AG04450 (cell line): Measurements from ENCODE around the gene ACAN. TPM values are rescaled to one million over a fixed set of nuclear protein-coding genes. Genes with fewer than 3 reads are reported as not detected.

Source experiments
- CTCF ChIA-PET: fragments of 300-600, 350-600 bp; formaldehyde crosslinking; extraction: SDS; loops from one replicate; lab custom pipeline; 2022; ENCODE audit warnings: antibody characterized with exemption, inconsistent platforms; lab: Charles Lee
- POLR2A ChIA-PET: fragments of 350-600 bp; formaldehyde crosslinking; extraction: SDS; loops from one replicate; lab custom pipeline; 2021; ENCODE audit warnings: antibody characterized with exemption, inconsistent platforms; lab: Yijun Ruan, JAX
- DNase-seq: peaks from one replicate; pipeline ENCODE4 v3.0.0-alpha.2; 2011; ENCODE audit warnings: low read depth, low spot score
- H3K27ac ChIP-seq: one replicate; pipeline ENCODE4 v1.5.1; 2012; ENCODE audit warnings: low read depth, low read length, control low read depth
- H3K27me3 ChIP-seq: one replicate; pipeline ENCODE4 v1.6.0; 2012; ENCODE audit warnings: low read length; ENCODE audit not compliant: control insufficient read depth, insufficient read depth
- H3K4me3 ChIP-seq: 2 replicates; pipeline ENCODE4 v1.5.1; 2011; ENCODE audit warnings: mild to moderate bottlenecking, low read depth, low read length, control low read depth
- H3K9me3 ChIP-seq: 2 replicates; pipeline ENCODE4 v1.5.1; 2012; ENCODE audit warnings: low read length; ENCODE audit not compliant: control insufficient read depth, insufficient read depth
- CTCF ChIP-seq: IDR thresholded peaks from 2 replicates; pipeline ENCODE4 v1.5.1; 2011; ENCODE audit warnings: low read depth, low read length, control low read depth, inconsistent platforms
- polyA plus RNA-seq: library from polyadenylated mRNA; depleted of rRNA; stranded (reverse); fragments of >200 nt; gene quantifications from 2 replicates; pipeline ENCODE4 v1.2.3, GENCODE V29; 2011

The ACAN gene
- polyA plus RNA-seq, 1 experiment, result 0.20 TPM

DNA sequence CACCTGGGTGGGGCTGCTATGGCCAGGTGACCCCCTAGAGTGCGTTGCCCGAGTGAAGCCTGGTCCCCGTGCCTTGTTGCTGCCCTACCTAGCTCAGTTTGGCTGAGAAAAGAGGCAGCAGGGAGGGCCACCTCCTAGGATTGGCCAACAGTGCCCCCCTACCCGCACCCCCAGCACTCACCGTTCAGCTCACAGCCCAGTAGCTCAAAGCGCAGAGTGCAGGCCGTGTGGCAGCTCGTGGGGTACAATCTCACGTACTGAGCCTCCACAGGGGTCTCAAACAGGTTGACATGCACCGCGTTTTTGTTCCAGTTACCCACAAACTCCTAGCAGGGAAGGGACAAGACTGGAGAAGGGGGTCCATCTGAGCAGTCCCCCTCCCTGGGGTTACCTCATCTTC is 102.3 kb downstream of the ACAN start:
- no peaks in the 10 kb centered on the region for H3K9me3 ChIP-seq
- no peak overlapping the region for H3K27ac ChIP-seq
- no peak overlapping the region for H3K4me3 ChIP-seq
- ChIA-PET CTCF (interaction anchor here (0.7 to 5.0 kb wide), 39 partner anchors 10 to 281 kb away, joined by 3 to 85 read pairs (median 7); partner anchors contain the start of genes ABHD2 and HAPLN3), POLR2A (interaction anchor here (0.9 to 1.5 kb wide), 4 partner anchors 13 to 127 kb away, joined by 3 to 4 read pairs (median 4); no protein-coding TSS in a partner anchor)
- TF ChIP-seq CTCF, result no peak
- no peak for DNase-seq
- no peaks in the 10 kb centered on the region for H3K27me3 ChIP-seq

DNA sequence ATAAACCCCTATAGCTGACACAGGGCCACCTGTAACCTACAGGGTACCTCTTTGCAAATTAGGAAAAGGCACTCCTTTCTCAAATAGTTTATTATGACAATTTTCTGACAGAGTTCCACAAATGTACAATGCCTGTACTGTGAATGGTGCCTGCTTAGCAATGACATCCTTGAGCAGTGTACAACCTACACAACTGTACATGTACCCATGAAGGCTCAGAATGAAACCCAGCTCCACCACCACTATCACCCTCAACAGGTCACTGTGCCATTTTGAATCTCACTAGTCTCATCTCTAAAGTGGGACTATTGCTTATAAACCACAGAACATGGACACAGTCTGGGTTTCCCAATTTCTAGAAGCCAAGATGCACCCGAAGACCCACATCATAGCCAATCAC is 102.9 kb downstream of the ACAN start:
- ChIA-PET CTCF (interaction anchor here (1.6 to 5.0 kb wide), 9 partner anchors 25 to 282 kb away, joined by 7 to 85 read pairs (median 12); no protein-coding TSS in a partner anchor), POLR2A (interaction anchor here (0.9 to 1.5 kb wide), 2 partner anchors 96 to 126 kb away, joined by 3 to 4 read pairs; no protein-coding TSS in a partner anchor)
- no peaks in the 10 kb centered on the region for H3K9me3 ChIP-seq
- H3K27me3 ChIP-seq, result no peaks in the 10 kb centered on the region
- no peak overlapping the region for H3K27ac ChIP-seq
- DNase-seq, result no peak
- TF ChIP-seq CTCF, result no peak
- H3K4me3 ChIP-seq, result no peak overlapping the region

GRCh38 chr15:88906551-88906950 is 103.3 kb downstream of the ACAN start:
- peak overlapping the region; percentile 21 for H3K27ac ChIP-seq
- H3K9me3 ChIP-seq, result no peaks in the 10 kb centered on the region
- POLR2A ChIA-PET, result no interaction called here
- CTCF ChIA-PET, result interaction anchor here (3.7 to 5.0 kb wide), 3 partner anchors 97 to 270 kb away, joined by 58 to 85 read pairs (median 74); no protein-coding TSS in a partner anchor
- no peak for TF ChIP-seq CTCF
- DNase-seq, result no peak
- no peaks in the 10 kb centered on the region for H3K27me3 ChIP-seq
- H3K4me3 ChIP-seq, result no peak overlapping the region

DNA sequence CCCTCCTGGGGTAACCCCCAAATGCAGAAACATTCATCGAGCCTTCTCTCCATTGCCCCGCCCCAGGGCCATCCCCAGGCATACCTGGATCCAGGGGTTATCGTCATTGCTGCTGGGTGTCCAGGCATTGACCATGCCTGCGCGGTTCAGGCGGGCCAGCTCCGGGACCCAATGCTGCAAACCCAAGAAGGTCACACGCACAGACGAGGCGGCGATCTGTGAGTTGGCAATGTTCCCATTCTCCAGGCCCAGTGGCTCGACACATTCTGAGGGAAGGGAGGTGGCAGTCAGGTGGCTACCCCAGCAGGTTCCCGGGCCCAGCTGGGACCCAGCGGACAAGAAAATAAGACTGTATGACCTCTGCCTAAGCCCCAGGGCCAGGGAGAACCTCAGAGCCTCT is 103.9 kb downstream of the ACAN start:
- no peak overlapping the region for H3K4me3 ChIP-seq
- TF ChIP-seq CTCF, result no peak
- no peak overlapping the region for H3K27ac ChIP-seq
- CTCF ChIA-PET, result interaction anchor here (4.5 kb wide), 1 partner anchor 96 kb away, joined by 74 read pairs; no protein-coding TSS in a partner anchor
- no peak for DNase-seq
- H3K27me3 ChIP-seq, result no peaks in the 10 kb centered on the region
- no peaks in the 10 kb centered on the region for H3K9me3 ChIP-seq
- POLR2A ChIA-PET, result no interaction called here

DNA sequence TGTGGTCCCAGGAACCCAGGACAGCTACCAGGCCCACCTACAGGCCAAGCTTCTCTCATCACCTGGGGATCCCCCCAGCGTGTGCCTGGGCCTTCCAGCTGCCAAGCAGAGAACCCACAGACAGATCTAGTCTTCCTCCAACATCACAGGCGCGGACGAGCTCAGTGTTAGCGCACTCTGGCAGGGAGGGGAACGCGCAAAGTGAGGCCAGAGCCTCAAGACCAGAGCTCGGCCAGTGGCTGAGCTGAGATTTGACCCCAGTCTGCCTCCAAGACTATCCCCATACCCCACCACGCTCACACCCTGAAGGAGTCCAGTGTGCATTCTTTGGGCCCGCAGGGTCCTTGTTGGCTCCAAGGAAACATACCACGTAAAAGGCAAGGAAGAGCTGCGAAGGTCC is 104.9 kb downstream of the ACAN start:
- TF ChIP-seq CTCF, result no peak
- no peak overlapping the region for H3K27ac ChIP-seq
- ChIA-PET CTCF (interaction anchor here (0.7 to 1.4 kb wide), 3 partner anchors 10 to 270 kb away, joined by 3 to 6 read pairs (median 5); no protein-coding TSS in a partner anchor), POLR2A (no interaction called here)
- DNase-seq, result no peak
- no peaks in the 10 kb centered on the region; the same call in 1 of the 2 replicates for H3K9me3 ChIP-seq
- no peak overlapping the region for H3K4me3 ChIP-seq
- no peaks in the 10 kb centered on the region for H3K27me3 ChIP-seq
